NCI-H1417 treated with DMSO at 0.1 percent for 48 hours (cell line): ENCODE measurements around the gene MTHFD2L.

Experiments
- DNase-seq: peaks from one replicate; lab custom pipeline; 2025; lab: John Stamatoyannopoulos, UW

The MTHFD2L gene

DNA sequence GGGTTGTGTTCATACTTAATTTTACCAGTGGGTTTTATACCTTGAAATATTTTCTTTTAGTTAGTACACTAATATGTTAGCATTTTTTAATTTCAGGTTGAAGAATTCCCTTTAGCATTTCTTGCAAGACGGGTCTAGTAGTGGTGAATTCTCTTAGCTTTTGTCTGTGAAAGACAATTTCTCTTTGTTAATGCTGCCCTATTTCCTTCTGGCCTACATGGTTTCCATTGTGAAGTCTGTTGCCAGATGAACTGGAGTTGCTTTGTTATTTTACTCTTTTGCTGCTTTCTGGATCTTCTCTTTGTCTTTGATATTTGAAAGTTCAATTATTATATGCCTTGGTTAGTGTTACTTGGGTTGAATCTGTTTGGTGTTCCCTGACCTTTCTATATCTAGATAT lies 25.0 kb upstream of the MTHFD2L start:
- no peak for DNase-seq

DNA sequence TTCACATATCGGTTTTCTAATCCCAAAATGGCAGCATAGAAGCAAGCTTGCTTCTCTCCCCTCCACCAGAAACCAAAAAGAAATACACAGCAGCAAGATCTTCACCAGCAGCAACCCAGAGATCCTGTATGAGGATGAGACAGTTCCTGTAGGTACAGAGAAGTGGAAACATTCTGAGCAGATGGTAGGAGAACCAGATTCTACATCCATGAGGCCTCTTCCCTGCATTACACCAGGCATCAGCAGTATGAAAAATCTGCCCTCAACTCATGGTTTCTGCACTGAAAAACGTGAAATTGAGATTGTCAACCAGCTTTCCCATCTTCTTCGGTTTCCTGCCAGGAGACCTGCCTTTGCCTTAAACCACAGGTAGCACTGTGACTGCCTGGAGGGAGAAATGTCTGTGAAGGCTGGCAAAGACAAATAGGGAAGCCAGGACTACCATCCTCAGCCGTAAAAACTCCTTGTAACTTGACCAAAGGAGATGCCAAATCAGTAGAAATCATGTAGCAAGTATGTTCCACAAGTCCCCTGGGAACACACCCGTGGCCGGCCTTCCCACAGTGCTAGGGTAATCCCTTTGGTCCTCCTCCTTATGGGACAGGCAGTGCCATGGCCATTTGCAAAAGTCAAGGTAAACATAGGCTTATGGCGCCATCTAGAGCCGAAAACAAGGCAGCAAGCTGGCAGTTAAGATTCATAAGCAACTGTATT lies 24.0 kb upstream of the MTHFD2L start:
- peak; percentile 36 for DNase-seq

DNA sequence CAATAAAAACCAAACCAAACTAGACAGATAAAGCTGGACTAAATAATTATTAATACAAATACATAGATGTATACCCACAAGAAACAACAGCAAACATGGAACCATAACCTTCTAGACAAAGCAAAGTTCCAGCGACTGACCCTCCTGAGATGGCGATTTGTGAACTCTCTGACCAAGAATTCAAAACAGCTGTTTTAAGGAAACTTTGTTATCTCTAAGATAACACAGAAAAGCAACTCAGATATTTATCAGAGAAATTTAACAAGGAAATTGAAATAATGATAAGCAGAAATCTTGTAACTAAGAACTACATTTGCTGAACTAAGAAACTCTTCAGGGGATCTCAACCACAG lies 23.4 kb upstream of the MTHFD2L start:
- DNase-seq = no peak

- DNase-seq = no peak
Observed at GRCh38 chr4:74146581-74147129, 11.3 kb upstream of the MTHFD2L start.

DNA sequence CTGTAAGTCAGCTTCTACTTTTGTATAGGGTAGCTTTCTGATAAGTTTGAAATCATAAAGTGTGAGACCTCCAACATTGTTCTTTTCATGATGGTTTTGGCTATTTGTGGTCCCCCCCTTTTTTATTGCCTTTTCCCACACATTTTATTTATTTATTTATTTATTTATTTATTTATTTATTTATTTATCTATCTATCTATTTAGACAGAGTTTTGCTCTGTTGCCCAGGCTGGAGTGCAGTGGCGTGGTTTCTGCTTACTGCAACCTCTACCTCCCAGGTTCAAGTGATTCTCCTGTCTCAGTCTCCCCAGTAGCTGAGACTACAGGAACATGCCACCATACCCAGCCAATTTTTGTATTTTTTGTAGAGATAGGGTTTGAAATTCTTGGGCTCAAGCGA lies 9.7 kb upstream of the MTHFD2L start:
- no peak for DNase-seq

DNA sequence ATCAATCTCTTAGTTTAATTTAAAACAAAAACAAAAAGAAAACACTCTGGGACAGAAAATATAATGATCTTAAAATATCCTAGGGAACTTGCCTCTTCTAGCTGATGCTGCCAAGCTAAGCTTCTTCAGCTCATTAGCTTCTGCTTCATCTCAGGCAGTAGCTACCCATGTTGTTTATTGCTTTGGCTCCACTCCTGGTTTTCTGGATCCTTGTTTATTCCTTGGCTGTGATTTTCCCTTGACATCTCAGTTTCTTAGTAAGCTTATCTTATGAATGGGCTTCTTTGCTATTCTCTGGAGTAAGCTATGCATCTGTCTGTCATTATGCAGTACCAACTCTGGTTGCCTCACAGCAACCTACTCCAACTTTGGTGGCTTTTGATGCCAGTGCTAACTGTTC lies 5.1 kb upstream of the MTHFD2L start:
- no peak for DNase-seq

DNA sequence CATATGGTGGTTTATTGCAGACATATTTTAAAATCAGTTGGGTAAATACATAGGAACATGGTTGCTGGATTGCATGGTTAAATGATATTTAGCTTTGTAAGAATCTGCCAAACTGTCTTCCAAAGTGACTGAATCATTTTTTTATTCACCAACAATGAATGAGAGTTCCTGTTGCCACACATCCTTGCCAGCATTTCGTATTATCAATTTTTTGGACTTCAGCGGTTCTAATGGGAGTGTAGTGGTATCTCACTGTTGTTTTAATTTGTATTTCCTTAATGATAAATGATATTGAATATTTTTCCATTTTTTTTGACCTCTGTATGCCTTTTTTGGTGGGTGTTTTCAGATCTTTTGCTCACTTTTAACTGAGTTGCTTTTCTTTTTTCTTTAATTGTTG lies 1.4 kb upstream of the MTHFD2L start:
- no peak for DNase-seq

DNA sequence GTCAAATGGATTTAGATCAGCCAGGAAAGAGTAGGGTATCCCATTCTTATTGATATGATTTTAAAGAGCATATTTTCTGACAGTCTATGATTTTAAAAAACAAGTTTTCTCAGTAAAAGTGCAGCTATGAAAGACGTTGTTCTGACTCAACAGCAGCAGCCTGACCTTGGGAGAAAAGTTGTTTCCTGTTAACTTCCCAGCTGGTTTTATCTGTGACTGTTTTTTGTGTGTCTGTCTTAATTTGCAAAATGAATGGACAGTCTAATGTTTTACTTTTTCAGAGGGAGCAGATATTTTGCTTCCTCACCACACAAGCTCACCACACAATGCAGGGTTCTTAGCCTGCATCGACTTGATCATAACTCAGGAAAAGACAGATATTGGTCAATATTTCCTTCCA lies 764 bp upstream of the MTHFD2L start:
- no peak for DNase-seq

DNA sequence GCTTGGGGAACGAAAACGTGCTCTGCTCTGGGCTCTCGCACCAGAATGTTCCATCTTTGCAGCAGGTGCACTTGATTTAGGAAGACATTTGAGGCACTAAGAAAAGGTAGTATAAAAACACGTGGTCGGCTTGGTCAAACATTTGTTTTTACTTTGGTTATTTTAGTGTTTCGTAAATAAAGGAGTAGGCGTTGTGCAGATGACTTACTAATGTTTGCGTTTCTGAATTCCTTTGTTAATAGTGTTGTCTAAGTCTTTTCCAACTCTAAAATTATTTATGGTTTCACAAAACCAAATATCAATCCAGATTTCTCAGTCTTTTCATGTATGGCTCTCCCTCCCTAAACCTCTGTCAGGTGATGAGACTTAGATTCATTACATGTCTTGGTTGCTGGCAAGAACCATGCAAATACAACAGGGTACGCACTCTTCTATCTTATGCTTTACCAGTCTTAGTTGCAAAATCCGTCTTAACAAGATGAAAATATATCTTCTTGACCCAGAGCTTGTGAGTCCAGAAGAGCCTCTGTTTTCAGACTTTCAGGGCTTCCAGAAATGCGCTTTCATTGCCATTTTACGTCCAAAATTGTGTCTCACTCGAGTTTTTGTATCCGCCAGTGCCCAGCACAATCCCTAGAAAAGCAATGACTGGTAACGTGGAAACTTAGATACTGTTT lies 686 bp downstream of the MTHFD2L start:
- no peak for DNase-seq

DNA sequence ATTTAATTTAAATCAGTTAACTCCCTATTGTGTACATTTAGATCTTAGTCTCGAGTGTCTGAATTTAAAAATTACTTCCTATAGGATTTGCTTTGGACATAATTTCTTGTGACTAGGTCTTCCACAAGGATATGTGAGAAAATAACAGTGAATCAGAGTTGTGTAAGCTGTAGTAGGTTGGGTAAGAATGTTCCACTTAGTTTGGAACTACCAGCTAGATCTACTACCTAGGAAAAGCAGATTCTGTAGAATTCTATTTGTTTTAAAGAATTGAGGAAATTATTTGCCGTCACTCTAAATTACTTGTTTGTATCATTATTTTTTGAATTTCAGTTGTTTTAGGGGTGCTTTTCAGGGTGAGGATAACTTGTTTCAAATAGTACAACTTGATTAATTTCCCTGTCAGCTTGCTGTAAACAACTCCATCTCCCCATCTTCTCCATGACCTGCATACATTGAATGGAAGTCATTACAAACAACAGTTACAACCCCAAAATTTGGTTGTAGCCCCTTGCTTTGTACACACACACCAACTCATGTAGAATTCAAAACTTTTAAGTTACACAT lies 1.3 kb downstream of the MTHFD2L start:
- DNase-seq = no peak

DNA sequence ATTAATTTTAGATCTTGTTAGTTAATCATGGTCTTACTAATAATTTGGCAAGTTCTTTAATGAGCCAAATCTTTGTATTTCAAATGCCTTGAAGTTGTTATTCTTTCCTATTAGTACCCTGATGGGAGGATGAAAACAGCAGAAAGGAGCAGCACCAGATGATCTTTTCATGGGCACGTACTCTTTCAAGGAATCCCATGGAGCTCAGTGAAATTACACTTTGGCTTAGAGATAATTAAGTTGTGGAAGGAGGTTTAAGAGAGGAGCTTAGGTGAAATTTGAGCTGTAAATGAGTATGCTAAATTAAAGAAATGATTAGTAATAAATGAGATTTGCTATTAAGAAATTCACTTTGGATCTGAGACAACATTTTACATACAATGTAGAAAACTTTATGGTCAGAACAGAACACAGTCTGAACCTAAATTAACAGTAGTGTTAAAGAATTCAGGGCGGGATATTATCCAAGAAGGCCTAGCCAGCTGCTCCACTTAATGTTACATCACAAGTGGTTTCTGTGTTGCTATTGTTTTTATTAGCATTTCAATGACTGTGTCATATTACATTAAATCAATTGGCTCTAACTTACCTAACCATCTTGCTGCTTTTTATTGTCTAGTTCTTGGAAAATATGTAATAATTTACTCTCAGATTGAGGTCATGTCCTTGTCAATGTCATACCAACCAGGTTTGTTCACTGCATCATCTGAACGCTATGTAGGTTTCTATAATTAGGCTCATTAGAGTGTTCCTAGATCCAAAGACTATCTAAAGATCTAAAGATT lies 3.9 kb downstream of the MTHFD2L start:
- no peak for DNase-seq

GRCh38 chr4:74166135-74166534 lies 8.2 kb downstream of the MTHFD2L start:
- no peak for DNase-seq

DNA sequence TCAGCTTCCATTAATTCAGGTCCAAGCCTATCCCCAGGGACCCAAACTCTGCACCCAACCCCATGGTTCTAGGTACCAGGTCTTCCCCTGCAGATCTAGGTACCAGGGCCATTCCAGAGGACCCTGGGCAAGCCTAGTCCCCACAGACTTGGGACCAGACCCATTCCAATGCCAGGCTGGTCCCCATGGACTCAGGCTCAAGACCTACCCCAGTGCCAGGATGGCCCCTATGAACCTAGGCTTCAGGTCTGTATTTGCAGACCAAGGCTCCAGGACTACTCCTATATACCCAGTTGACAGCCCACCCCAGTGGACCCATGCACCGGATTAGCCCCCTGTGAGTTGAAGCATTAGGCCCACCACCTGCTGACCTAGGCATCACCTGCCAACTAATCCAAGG lies 8.9 kb downstream of the MTHFD2L start:
- DNase-seq = no peak

DNA sequence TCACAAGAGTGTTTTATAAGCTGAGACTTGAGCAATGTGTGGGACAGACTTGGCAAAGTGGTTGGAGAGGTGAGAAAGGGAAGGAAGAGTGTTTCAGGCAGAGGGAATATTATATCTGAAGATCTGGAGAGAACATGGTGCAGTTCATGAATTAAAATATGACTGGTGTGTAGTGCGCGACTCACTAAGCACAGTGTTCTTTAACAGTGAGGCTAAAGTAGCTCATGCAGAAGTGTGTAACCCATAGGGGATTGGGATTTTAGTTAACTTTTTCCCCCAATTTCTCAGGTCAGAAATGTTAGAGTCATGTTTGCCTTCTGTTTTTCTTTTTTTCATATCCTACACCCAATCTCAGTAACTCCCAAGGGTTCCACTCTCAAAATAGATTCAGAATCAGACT lies 9.7 kb downstream of the MTHFD2L start:
- no peak for DNase-seq

DNA sequence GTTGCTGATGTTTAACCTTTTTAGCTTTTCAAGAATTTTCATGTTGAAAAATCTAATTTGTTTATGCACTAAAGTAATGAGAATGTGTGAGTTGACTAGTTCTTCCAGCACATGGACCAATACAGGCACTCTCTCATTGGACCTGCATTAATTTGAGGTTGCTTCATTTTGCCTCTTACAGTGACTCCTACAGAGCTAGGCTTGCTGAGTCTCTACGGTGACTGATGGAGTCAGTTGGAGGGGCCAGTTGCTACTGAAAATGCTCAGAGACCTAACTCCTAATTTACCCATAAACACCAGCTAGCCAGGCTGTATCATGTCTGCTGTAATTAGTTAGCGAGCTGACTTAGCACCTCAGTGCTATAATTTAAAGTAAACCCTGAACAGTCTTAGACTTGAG lies 10.9 kb downstream of the MTHFD2L start:
- DNase-seq = no peak

- DNase-seq = no peak
Observed at GRCh38 chr4:74173321-74173720, 15.4 kb downstream of the MTHFD2L start.

GRCh38 chr4:74174421-74174820 lies 16.5 kb downstream of the MTHFD2L start:
- no peak for DNase-seq

GRCh38 chr4:74174941-74175340 lies 17.0 kb downstream of the MTHFD2L start:
- no peak for DNase-seq

GRCh38 chr4:74175379-74175778 lies 17.5 kb downstream of the MTHFD2L start:
- no peak for DNase-seq

- DNase-seq = no peak
Observed at GRCh38 chr4:74178798-74179197, 20.9 kb downstream of the MTHFD2L start.

DNA sequence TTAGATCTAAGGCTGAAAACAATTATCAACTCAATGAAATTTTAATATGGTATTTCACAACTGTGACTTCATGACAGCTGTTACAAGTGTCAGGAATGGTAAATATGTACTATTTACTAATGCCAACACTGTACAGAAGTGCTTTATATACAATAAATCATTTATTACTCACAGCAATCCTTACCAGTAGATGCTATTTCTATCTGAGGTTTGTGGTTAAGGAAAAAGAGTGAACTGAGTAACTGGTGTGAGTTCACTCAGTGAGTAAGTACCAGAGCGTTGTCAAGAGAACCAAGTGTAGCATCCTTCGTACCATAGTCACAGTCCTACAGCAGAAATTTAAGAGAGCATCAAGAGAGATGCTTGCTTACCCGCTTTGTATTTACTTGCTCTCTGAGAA lies 23.3 kb downstream of the MTHFD2L start:
- DNase-seq = no peak

GRCh38 chr4:74188912-74189311 lies 31.0 kb downstream of the MTHFD2L start:
- DNase-seq = no peak
